ENCODE data around the gene IFNGR1.

IFNGR1 gene

GRCh38 chr6:137261361-137261760 lies 42.2 kb upstream of the IFNGR1 start:
- Histone ChIP-seq H3K79me2 (ENCODE audit: insufficient read depth, low read length) (no peaks in the 10 kb centered on the region), H3K4me3 (ENCODE audit: low read depth in 1 of 2, low read length in 2 of 2) (no peak overlapping the region), H2AFZ (ENCODE audit: low read depth, low read length) (no peak overlapping the region), H3K9me3 (ENCODE audit: insufficient read depth, low read length, severe bottlenecking) (peaks cover under 1% of the 10 kb centered on the region), H4K20me1 (ENCODE audit: insufficient read depth, low read length) (no peaks in the 10 kb centered on the region), H3K27ac (ENCODE audit: low read length) (no peak overlapping the region), H3K9ac (ENCODE audit: low read depth, low read length) (no peak overlapping the region), H3K36me3 (ENCODE audit: insufficient read depth, low read length) (no peaks in the 10 kb centered on the region), H3K27me3 (ENCODE audit: insufficient read depth, low read length, poor library complexity) (no peaks in the 10 kb centered on the region), H3K4me2 (ENCODE audit: insufficient read depth, low read length) (no peak overlapping the region), H3K4me1 (ENCODE audit: insufficient read depth, low read length) (peaks cover 13% of the 10 kb centered on the region)
- DNase-seq: no peak
- ATAC-seq (ENCODE audit: insufficient read depth, low read depth): no peak
- TF ChIP-seq EZH2 (IDR thresholded peaks at IDR 0.05; ENCODE audit: borderline replicate concordance, low read depth, low read length, severe bottlenecking): no peak
- TF ChIP-seq CTCF (IDR thresholded peaks at IDR 0.05; ENCODE audit: borderline replicate concordance, extremely low read depth, low read length, poor library complexity, severe bottlenecking): no peak

GRCh38 chr6:137260217-137260616 lies 41.0 kb upstream of the IFNGR1 start:
- Histone ChIP-seq H4K20me1 (ENCODE audit: insufficient read depth, low read length) (no peaks in the 10 kb centered on the region), H3K9me3 (ENCODE audit: insufficient read depth, low read length, severe bottlenecking) (peaks cover 11% of the 10 kb centered on the region), H3K4me2 (ENCODE audit: insufficient read depth, low read length) (no peak overlapping the region), H3K4me3 (ENCODE audit: low read depth in 1 of 2, low read length in 2 of 2) (no peak overlapping the region), H3K79me2 (ENCODE audit: insufficient read depth, low read length) (no peaks in the 10 kb centered on the region), H3K36me3 (ENCODE audit: insufficient read depth, low read length) (no peaks in the 10 kb centered on the region), H3K4me1 (ENCODE audit: insufficient read depth, low read length) (peaks cover 13% of the 10 kb centered on the region), H3K27me3 (ENCODE audit: insufficient read depth, low read length, poor library complexity) (no peaks in the 10 kb centered on the region), H3K9ac (ENCODE audit: low read depth, low read length) (no peak overlapping the region), H2AFZ (ENCODE audit: low read depth, low read length) (no peak overlapping the region), H3K27ac (ENCODE audit: low read length) (no peak overlapping the region)
- no peak for TF ChIP-seq CTCF (IDR thresholded peaks at IDR 0.05; ENCODE audit: borderline replicate concordance, extremely low read depth, low read length, poor library complexity, severe bottlenecking)
- no peak for TF ChIP-seq EZH2 (IDR thresholded peaks at IDR 0.05; ENCODE audit: borderline replicate concordance, low read depth, low read length, severe bottlenecking)
- no peak for DNase-seq
- no peak for ATAC-seq (ENCODE audit: insufficient read depth, low read depth)

GRCh38 chr6:137259349-137259748 lies 40.2 kb upstream of the IFNGR1 start:
- TF ChIP-seq EZH2 (IDR thresholded peaks at IDR 0.05; ENCODE audit: borderline replicate concordance, low read depth, low read length, severe bottlenecking) (no peak), CTCF (IDR thresholded peaks at IDR 0.05; ENCODE audit: borderline replicate concordance, extremely low read depth, low read length, poor library complexity, severe bottlenecking) (no peak)
- DNase-seq (no peak), ATAC-seq (ENCODE audit: insufficient read depth, low read depth) (no peak)
- no peaks in the 10 kb centered on the region for H3K27me3 ChIP-seq (ENCODE audit: insufficient read depth, low read length, poor library complexity)
- H3K4me1 ChIP-seq (ENCODE audit: insufficient read depth, low read length): peaks cover 13% of the 10 kb centered on the region
- H4K20me1 ChIP-seq (ENCODE audit: insufficient read depth, low read length): no peaks in the 10 kb centered on the region
- no peaks in the 10 kb centered on the region for H3K36me3 ChIP-seq (ENCODE audit: insufficient read depth, low read length)
- H3K4me3 ChIP-seq (ENCODE audit: low read depth in 1 of 2, low read length in 2 of 2): no peak overlapping the region
- H3K79me2 ChIP-seq (ENCODE audit: insufficient read depth, low read length): no peaks in the 10 kb centered on the region
- H3K27ac ChIP-seq (ENCODE audit: low read length): no peak overlapping the region
- peaks cover 17% of the 10 kb centered on the region for H3K9me3 ChIP-seq (ENCODE audit: insufficient read depth, low read length, severe bottlenecking)
- no peak overlapping the region for H2AFZ ChIP-seq (ENCODE audit: low read depth, low read length)
- H3K9ac ChIP-seq (ENCODE audit: low read depth, low read length): no peak overlapping the region
- no peak overlapping the region for H3K4me2 ChIP-seq (ENCODE audit: insufficient read depth, low read length)

GRCh38 chr6:137258170-137258569 lies 39.0 kb upstream of the IFNGR1 start:
- no peak overlapping the region for H3K27ac ChIP-seq (ENCODE audit: low read length)
- TF ChIP-seq CTCF (IDR thresholded peaks at IDR 0.05; ENCODE audit: borderline replicate concordance, extremely low read depth, low read length, poor library complexity, severe bottlenecking) (no peak), EZH2 (IDR thresholded peaks at IDR 0.05; ENCODE audit: borderline replicate concordance, low read depth, low read length, severe bottlenecking) (no peak)
- no peak overlapping the region for H3K4me2 ChIP-seq (ENCODE audit: insufficient read depth, low read length)
- peaks cover 24% of the 10 kb centered on the region for H3K9me3 ChIP-seq (ENCODE audit: insufficient read depth, low read length, severe bottlenecking)
- H3K79me2 ChIP-seq (ENCODE audit: insufficient read depth, low read length): no peaks in the 10 kb centered on the region
- H3K4me3 ChIP-seq (ENCODE audit: low read depth in 1 of 2, low read length in 2 of 2): no peak overlapping the region
- H3K9ac ChIP-seq (ENCODE audit: low read depth, low read length): no peak overlapping the region
- DNase-seq: no peak
- peak; percentile 52; the same call in 1 of the 3 replicates for ATAC-seq (ENCODE audit: insufficient read depth, low read depth)
- no peak overlapping the region for H2AFZ ChIP-seq (ENCODE audit: low read depth, low read length)
- peaks cover 13% of the 10 kb centered on the region for H3K4me1 ChIP-seq (ENCODE audit: insufficient read depth, low read length)
- H3K27me3 ChIP-seq (ENCODE audit: insufficient read depth, low read length, poor library complexity): no peaks in the 10 kb centered on the region
- no peaks in the 10 kb centered on the region for H3K36me3 ChIP-seq (ENCODE audit: insufficient read depth, low read length)
- no peaks in the 10 kb centered on the region for H4K20me1 ChIP-seq (ENCODE audit: insufficient read depth, low read length)

Measured in DND-41 (cell line).